Activated B cell treated with CpG ODN at 0.5 μM for 24 hours (primary cell): ENCODE measurements around the gene PLXNC1. TPM values are rescaled to one million over a fixed set of nuclear protein-coding genes. Genes with fewer than 3 reads are reported as not detected.

ENCODE experiments used
- ATAC-seq: fragments of 200-7000 bp; cut with Tn5 transposase; one replicate; pipeline ENCODE4 v1.10.0; 2021; ENCODE audit warnings: low read depth, mild to moderate bottlenecking, moderate library complexity
- CTCF ChIA-PET: fragments of 350-600 bp; sonication (Branson Sonifier 250); formaldehyde crosslinking; loops from one replicate; lab custom pipeline; 2021; ENCODE audit warnings: antibody characterized with exemption; lab: Charles Lee
- POLR2A ChIA-PET: fragments of 350-600 bp; sonication (Branson Sonifier 250); formaldehyde crosslinking; loops from one replicate; lab custom pipeline; 2021; ENCODE audit warnings: antibody characterized with exemption; lab: Charles Lee
- DNase-seq: peaks from one replicate; pipeline ENCODE4 v3.0.0; 2022
- H3K27ac Mint-ChIP-seq: one replicate; pipeline ENCODE4 v1.8.0; 2020; ENCODE audit warnings: mixed read lengths
- H3K27me3 Mint-ChIP-seq: one replicate; pipeline ENCODE4 v1.8.0; 2021; ENCODE audit warnings: mixed read lengths
- H3K36me3 Mint-ChIP-seq: one replicate; pipeline ENCODE4 v1.8.0; 2021; ENCODE audit warnings: low read depth, mixed read lengths
- H3K4me1 Mint-ChIP-seq: one replicate; pipeline ENCODE4 v1.8.0; 2021; ENCODE audit warnings: mixed read lengths
- H3K4me3 Mint-ChIP-seq: one replicate; pipeline ENCODE4 v1.8.0; 2020; ENCODE audit warnings: mild to moderate bottlenecking, mixed read lengths
- H3K9me3 Mint-ChIP-seq: one replicate; pipeline ENCODE4 v1.8.0; 2020; ENCODE audit warnings: mixed read lengths
- intact Hi-C: fragments of 100-400 bp; cut with micrococcal nuclease; formaldehyde crosslinking; loops from one replicate; pipeline ENCODE4 v1.15.1; 2024
- total RNA-seq: library from RNA; stranded (reverse); gene quantifications from 2 replicates; pipeline ENCODE4 v1.2.3, GENCODE V29; 2022
- TF ChIP-seq, protein P1 (sequence below): fragments of 200-600 bp; IDR thresholded peaks from one replicate; pipeline ENCODE4 v1.8.0; 2022; ENCODE audit warnings: antibody characterized with exemption, mild to moderate bottlenecking

PLXNC1 gene
- total RNA-seq, 1 donor from 2014 or later: 30.9 TPM

DNA sequence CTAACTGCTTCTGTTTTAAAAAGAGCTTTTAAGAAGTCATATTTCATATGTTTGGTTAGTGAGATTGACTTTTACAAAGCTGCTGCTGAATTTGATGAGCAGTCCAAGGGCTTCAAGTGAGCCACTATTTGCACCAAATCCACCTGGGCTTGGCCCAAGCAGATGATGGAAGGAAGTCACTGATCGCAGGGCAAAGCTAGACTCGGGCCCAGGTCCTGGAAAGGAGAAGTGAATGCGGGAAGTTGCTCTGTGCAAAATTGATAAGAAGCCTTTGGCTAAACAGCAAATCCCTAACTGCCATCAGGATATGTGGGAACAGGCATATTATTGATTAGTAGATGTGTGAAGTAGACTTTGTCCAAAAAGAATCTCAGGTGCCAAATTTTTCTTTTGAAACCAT is 30.5 kb downstream of the PLXNC1 start:
- TF ChIP-seq, protein P1, sequence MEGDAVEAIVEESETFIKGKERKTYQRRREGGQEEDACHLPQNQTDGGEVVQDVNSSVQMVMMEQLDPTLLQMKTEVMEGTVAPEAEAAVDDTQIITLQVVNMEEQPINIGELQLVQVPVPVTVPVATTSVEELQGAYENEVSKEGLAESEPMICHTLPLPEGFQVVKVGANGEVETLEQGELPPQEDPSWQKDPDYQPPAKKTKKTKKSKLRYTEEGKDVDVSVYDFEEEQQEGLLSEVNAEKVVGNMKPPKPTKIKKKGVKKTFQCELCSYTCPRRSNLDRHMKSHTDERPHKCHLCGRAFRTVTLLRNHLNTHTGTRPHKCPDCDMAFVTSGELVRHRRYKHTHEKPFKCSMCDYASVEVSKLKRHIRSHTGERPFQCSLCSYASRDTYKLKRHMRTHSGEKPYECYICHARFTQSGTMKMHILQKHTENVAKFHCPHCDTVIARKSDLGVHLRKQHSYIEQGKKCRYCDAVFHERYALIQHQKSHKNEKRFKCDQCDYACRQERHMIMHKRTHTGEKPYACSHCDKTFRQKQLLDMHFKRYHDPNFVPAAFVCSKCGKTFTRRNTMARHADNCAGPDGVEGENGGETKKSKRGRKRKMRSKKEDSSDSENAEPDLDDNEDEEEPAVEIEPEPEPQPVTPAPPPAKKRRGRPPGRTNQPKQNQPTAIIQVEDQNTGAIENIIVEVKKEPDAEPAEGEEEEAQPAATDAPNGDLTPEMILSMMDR: no peak
- H3K27ac Mint-ChIP-seq: no peak overlapping the region
- H3K9me3 Mint-ChIP-seq: peaks cover 8% of the 10 kb centered on the region
- peaks cover 34% of the 10 kb centered on the region for H3K4me1 Mint-ChIP-seq
- no peak overlapping the region for H3K4me3 Mint-ChIP-seq
- ChIA-PET POLR2A (interaction anchor here (1.2 kb wide), 1 partner anchor 26 kb away, joined by 4 read pairs; no protein-coding TSS in a partner anchor), CTCF (no interaction called here)
- intact Hi-C loops: no loop called here
- no peaks in the 10 kb centered on the region for H3K27me3 Mint-ChIP-seq
- ATAC-seq (no peak), DNase-seq (no peak)
- peaks cover 28% of the 10 kb centered on the region for H3K36me3 Mint-ChIP-seq

DNA sequence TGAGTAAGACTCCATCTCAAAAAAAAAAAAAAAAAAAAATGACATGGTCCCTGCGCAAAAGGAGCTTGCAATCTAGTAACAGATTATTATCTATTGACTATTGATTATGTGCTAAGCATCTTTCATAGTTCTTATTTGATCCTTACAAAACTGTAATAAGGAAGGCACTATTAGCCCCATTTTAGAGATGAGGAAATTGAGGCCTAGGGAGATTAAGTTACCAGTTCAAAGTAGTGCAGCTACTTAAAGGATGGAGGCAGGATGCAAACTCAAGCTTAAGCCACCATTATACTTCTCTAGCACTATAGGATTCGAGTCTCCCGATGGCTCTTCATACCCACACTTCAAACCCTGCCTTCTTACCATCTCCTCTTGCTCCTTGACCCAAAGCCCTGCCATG is 31.3 kb downstream of the PLXNC1 start:
- H3K36me3 Mint-ChIP-seq: peaks cover 30% of the 10 kb centered on the region
- CTCF ChIA-PET: no interaction called here
- peaks cover 8% of the 10 kb centered on the region for H3K9me3 Mint-ChIP-seq

DNA sequence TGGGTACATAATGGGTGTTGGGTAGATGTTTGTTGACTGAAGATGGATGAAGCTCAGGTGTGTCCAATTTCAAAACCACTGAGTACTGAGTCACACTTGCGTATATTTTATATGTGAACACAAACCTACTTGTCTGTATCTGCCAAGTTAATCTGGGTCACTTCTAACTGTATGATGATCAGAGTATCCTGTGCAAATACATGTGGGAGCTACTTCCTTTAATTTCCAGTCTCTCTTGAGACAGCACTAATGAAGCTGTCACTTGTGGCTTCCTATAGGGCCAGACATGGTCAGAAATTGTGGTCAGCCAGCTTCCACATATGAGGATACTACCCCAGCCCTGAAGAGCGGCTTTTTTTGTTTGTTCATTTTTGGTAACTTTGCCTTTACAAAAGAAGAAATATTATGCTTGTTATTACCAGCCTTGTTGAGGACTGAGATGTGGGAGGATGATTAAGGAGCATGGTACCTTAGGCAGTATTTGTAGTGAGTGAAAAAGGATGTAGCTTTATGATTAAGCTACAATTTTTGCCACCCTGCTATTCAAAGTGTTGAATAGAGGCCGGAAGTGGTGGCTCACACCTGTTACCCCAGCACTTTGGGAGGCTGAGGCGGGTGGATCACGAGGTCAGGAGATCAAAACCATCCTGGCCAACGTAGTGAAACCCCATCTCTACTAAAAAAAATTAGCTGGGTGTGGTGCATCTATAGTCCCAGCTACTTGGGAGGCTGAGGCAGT is 32.4 kb downstream of the PLXNC1 start:
- POLR2A ChIA-PET: no interaction called here
- Mint-ChIP-seq H3K27ac (peak overlapping the region; percentile 31), H3K36me3 (peaks cover 32% of the 10 kb centered on the region), H3K9me3 (peaks cover 8% of the 10 kb centered on the region), H3K27me3 (no peaks in the 10 kb centered on the region), H3K4me3 (no peak overlapping the region), H3K4me1 (peaks cover 23% of the 10 kb centered on the region)
- CTCF ChIA-PET: interaction anchor here (0.6 kb wide), 1 partner anchor 546 kb away, joined by 3 read pairs; no protein-coding TSS in a partner anchor
- intact Hi-C loops: no loop called here
- TF ChIP-seq, protein P1: no peak
- DNase-seq: no peak
- ATAC-seq: no peak

More for the DNA sequence above, 31.3 kb downstream of the PLXNC1 start:
- H3K27me3 Mint-ChIP-seq: no peaks in the 10 kb centered on the region
- POLR2A ChIA-PET: interaction anchor here (0.7 kb wide), 1 partner anchor 45 kb away, joined by 4 read pairs; no protein-coding TSS in a partner anchor
- no peak for ATAC-seq
- no peak overlapping the region for H3K27ac Mint-ChIP-seq
- no peak for DNase-seq
- intact Hi-C loops: no loop called here
- H3K4me1 Mint-ChIP-seq: peaks cover 28% of the 10 kb centered on the region
- no peak overlapping the region for H3K4me3 Mint-ChIP-seq
- TF ChIP-seq, protein P1: no peak

DNA sequence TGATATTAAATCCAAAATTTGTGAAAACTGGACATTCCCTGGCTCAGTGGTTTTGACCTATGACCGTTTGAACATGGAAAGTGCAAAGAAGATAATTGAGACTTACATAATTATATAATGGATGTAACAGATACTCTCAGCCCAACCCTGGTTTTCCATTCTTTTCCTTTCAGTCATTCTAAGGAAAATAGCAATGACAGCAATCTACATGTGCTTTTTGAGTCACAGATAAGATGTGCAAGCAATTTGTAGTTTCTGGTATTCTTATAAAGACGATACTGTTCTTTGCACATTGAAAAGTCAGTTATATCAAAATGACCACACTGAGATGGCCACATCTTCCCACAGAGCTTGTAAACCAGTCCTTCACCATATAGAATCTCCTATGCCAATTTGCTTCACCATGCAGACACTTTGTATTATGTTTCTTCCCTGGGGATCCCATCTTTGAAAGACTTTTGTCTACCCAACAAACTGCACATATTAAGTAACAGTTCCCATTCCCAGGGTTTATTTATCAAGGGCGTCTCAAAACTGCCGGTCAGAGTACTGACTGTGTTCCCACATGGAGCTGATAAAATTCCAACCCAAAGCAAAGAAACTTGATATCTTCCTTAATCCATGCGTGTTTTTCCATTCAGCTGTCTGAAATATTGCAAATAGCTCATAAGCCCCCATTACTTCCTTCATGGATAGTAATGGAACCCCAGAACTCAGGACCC is 34.8 kb downstream of the PLXNC1 start:
- H3K36me3 Mint-ChIP-seq: peaks cover 26% of the 10 kb centered on the region
- TF ChIP-seq, protein P1: no peak
- ChIA-PET CTCF (no interaction called here), POLR2A (interaction anchor here (0.6 kb wide), 1 partner anchor 21 kb away, joined by 3 read pairs; no protein-coding TSS in a partner anchor)
- H3K27me3 Mint-ChIP-seq: no peaks in the 10 kb centered on the region
- peaks cover 3% of the 10 kb centered on the region for H3K9me3 Mint-ChIP-seq
- intact Hi-C loops: no loop called here
- no peak for ATAC-seq
- no peak overlapping the region for H3K4me3 Mint-ChIP-seq
- H3K4me1 Mint-ChIP-seq: peaks cover 16% of the 10 kb centered on the region
- DNase-seq: no peak
- no peak overlapping the region for H3K27ac Mint-ChIP-seq
